IMR-90 (cell line): ENCODE data around the gene BSCL2. TPM values are rescaled to one million over a fixed set of nuclear protein-coding genes. Genes with fewer than 3 reads are reported as not detected.

Source experiments
- ATAC-seq: fragments of 200-7000 bp; cut with Tn5 transposase; 2 replicates; pipeline ENCODE4 v1.9.1; 2020; ENCODE audit warnings: low read depth, mild to moderate bottlenecking, moderate library complexity
- BruUV-seq: library from RNA; stranded (reverse); fragments of 400-500 nt; replicated peaks from 2 replicates; lab custom pipeline; 2021; lab: Mats Ljungman, UMichigan
- CTCF ChIA-PET: fragments of 300-600 bp; formaldehyde crosslinking; extraction: SDS; loops from one replicate; lab custom pipeline; 2021; ENCODE audit warnings: antibody characterized with exemption; lab: Yijun Ruan, JAX
- POLR2A ChIA-PET: fragments of 300-600 bp; sonication (Branson Sonifier 250); formaldehyde crosslinking; loops from one replicate; lab custom pipeline; 2022; ENCODE audit warnings: antibody characterized with exemption; ENCODE audit not compliant: unreplicated experiment; lab: Charles Lee
- DNase-seq: peaks from one replicate; pipeline ENCODE4 v3.0.0; 2013
- H2AFZ ChIP-seq: replicated peaks from 2 replicates; pipeline ENCODE3; 2013; ENCODE audit warnings: low read length, mild to moderate bottlenecking; ENCODE audit not compliant: poor library complexity
- H2AK5ac ChIP-seq: 2 replicates; pipeline ENCODE4 v1.6.1; 2013; ENCODE audit warnings: low read depth, low read length, inconsistent platforms
- H2AK9ac ChIP-seq: replicated peaks from 2 replicates; pipeline ENCODE3; 2013; ENCODE audit warnings: mild to moderate bottlenecking, low read depth, low read length, moderate library complexity; ENCODE audit not compliant: poor library complexity
- H2BK120ac ChIP-seq: 2 replicates; pipeline ENCODE4 v1.6.1; 2013; ENCODE audit warnings: low read depth, low read length, inconsistent platforms
- H2BK15ac ChIP-seq: 3 replicates; pipeline ENCODE4 v1.6.1; 2013; ENCODE audit warnings: low read depth, low read length, inconsistent platforms
- H2BK20ac ChIP-seq: 2 replicates; pipeline ENCODE4 v1.6.1; 2013; ENCODE audit warnings: low read depth, mild to moderate bottlenecking, inconsistent platforms, low read length, moderate library complexity
- H2BK5ac ChIP-seq: 2 replicates; pipeline ENCODE4 v1.6.1; 2013; ENCODE audit warnings: mild to moderate bottlenecking, low read depth, low read length, inconsistent platforms; ENCODE audit not compliant: poor library complexity, severe bottlenecking
- H3K14ac ChIP-seq: replicated peaks from 2 replicates; pipeline ENCODE4 v1.6.1; 2013; ENCODE audit warnings: low read depth, low read length, inconsistent platforms
- H3K18ac ChIP-seq: 2 replicates; pipeline ENCODE4 v1.6.1; 2013; ENCODE audit warnings: low read depth, low read length, control low read depth
- H3K23ac ChIP-seq: 2 replicates; pipeline ENCODE4 v1.6.1; 2013; ENCODE audit warnings: low read depth, low read length, inconsistent platforms
- H3K27ac ChIP-seq: 2 replicates; pipeline ENCODE4 v1.5.1; 2013; ENCODE audit warnings: mild to moderate bottlenecking, control low read depth, low read length; ENCODE audit not compliant: insufficient read depth
- H3K27me3 ChIP-seq: 2 replicates; pipeline ENCODE4 v1.6.1; 2013; ENCODE audit warnings: low read length; ENCODE audit not compliant: control insufficient read depth, insufficient read depth
- H3K36me3 ChIP-seq: 2 replicates; pipeline ENCODE4 v1.6.1; 2013; ENCODE audit warnings: low read length, mixed read lengths; ENCODE audit not compliant: control insufficient read depth, insufficient read depth
- H3K4ac ChIP-seq: 2 replicates; pipeline ENCODE4 v1.6.1; 2013; ENCODE audit warnings: low read depth, low read length, inconsistent platforms
- H3K4me1 ChIP-seq: 2 replicates; pipeline ENCODE4 v1.6.1; 2013; ENCODE audit warnings: low read length, mixed read lengths; ENCODE audit not compliant: control insufficient read depth, insufficient read depth
- H3K4me2 ChIP-seq: 2 replicates; pipeline ENCODE4 v1.6.1; 2013; ENCODE audit warnings: low read depth, mild to moderate bottlenecking, control low read depth, low read length, moderate library complexity
- H3K4me3 ChIP-seq: 2 replicates; pipeline ENCODE4 v1.5.1; 2013; ENCODE audit warnings: low read depth, mild to moderate bottlenecking, control low read depth, low read length, moderate library complexity; ENCODE audit not compliant: insufficient read depth
- H3K56ac ChIP-seq: 2 replicates; pipeline ENCODE4 v1.6.1; 2013; ENCODE audit warnings: low read length, inconsistent platforms; ENCODE audit not compliant: insufficient read depth; ENCODE audit errors: extremely low read depth
- H3K79me1 ChIP-seq, 2 experiments: 2 replicates each; pipeline ENCODE4 v1.6.1; 2013; ENCODE audit warnings: low read length in 2 of 2, inconsistent platforms in 1 of 2, low read depth in 1 of 2
- H3K9ac ChIP-seq: 2 replicates; pipeline ENCODE4 v1.6.1; 2013; ENCODE audit warnings: low read depth, low read length, control low read depth
- H3K9me1 ChIP-seq: 2 replicates; pipeline ENCODE4 v1.6.1; 2013; ENCODE audit warnings: low read length, inconsistent platforms; ENCODE audit not compliant: insufficient read depth
- H3K9me3 ChIP-seq: 2 replicates; pipeline ENCODE4 v1.6.1; 2013; ENCODE audit warnings: low read length; ENCODE audit not compliant: control insufficient read depth, insufficient read depth
- H4K20me1 ChIP-seq: 2 replicates; pipeline ENCODE4 v1.6.1; 2013; ENCODE audit warnings: low read length, inconsistent platforms; ENCODE audit not compliant: insufficient read depth
- H4K5ac ChIP-seq: 2 replicates; pipeline ENCODE4 v1.6.1; 2013; ENCODE audit warnings: mild to moderate bottlenecking, low read depth, low read length, control low read depth
- H4K8ac ChIP-seq, 2 experiments: 2 replicates each; pipeline ENCODE4 v1.6.1; 2013; ENCODE audit warnings: low read depth in 2 of 2, low read length in 2 of 2, control low read depth in 1 of 2, inconsistent platforms in 1 of 2
- H4K91ac ChIP-seq: 2 replicates; pipeline ENCODE4 v1.6.1; 2013; ENCODE audit warnings: low read depth, low read length, inconsistent platforms; ENCODE audit not compliant: insufficient read depth
- CHD1 ChIP-seq: IDR thresholded peaks from 2 replicates; pipeline ENCODE4 v1.6.1; 2012; ENCODE audit warnings: low read depth, low read length, improper control_type of control experiment
- CTCF ChIP-seq: conservative IDR thresholded peaks from 2 replicates; pipeline ENCODE4 v1.5.1; 2012; ENCODE audit warnings: mild to moderate bottlenecking, low read depth, low read length, improper control_type of control experiment
- ELK1 ChIP-seq: fragments of 150-350 bp; IDR thresholded peaks from 2 replicates; pipeline ENCODE4 v1.6.1; 2016; ENCODE audit warnings: low read depth, mild to moderate bottlenecking, low read length, moderate library complexity, borderline replicate concordance
- MAFK ChIP-seq: IDR thresholded peaks from 2 replicates; pipeline ENCODE4 v1.6.1; 2012; ENCODE audit warnings: low read depth, low read length, improper control_type of control experiment
- MXI1 ChIP-seq: IDR thresholded peaks from 2 replicates; pipeline ENCODE4 v1.6.1; 2012; ENCODE audit warnings: low read depth, mild to moderate bottlenecking, low read length, moderate library complexity, borderline replicate concordance
- NFE2L2 ChIP-seq: fragments of 150-350 bp; IDR thresholded peaks from 2 replicates; pipeline ENCODE4 v1.6.1; 2016; ENCODE audit warnings: low read depth, mild to moderate bottlenecking, low read length
- POLR2A ChIP-seq: IDR thresholded peaks from 2 replicates; pipeline ENCODE4 v1.6.1; 2012; ENCODE audit warnings: mild to moderate bottlenecking, low read depth, low read length
- RCOR1 ChIP-seq: IDR thresholded peaks from 2 replicates; pipeline ENCODE4 v1.6.1; 2012; ENCODE audit warnings: mild to moderate bottlenecking, low read length, improper control_type of control experiment; ENCODE audit not compliant: insufficient replicate concordance
- SMC3 ChIP-seq: fragments of 150-350 bp; IDR thresholded peaks from 2 replicates; pipeline ENCODE4 v1.6.1; 2016; ENCODE audit warnings: low read depth, mild to moderate bottlenecking, antibody characterized with exemption, low read length, moderate library complexity
- USF2 ChIP-seq: fragments of 150-350 bp; IDR thresholded peaks from 2 replicates; pipeline ENCODE4 v1.6.1; 2017; ENCODE audit warnings: mild to moderate bottlenecking, antibody characterized with exemption, low read length, low read depth
- WGBS, 2 experiments: methylation state at CpG; one replicate each; pipeline versions ENCODE4 v1.1.5 to v1.1.7; 2013; ENCODE audit warnings: missing lambda C conversion rate in 2 of 2; ENCODE audit not compliant: insufficient read length in 1 of 2; ENCODE audit errors: extremely low coverage in 2 of 2; 5-methylcytosine and 5-hydroxymethylcytosine counted together
- dilution Hi-C: fragments of 300-500 bp; cut with HindIII; formaldehyde crosslinking; loops from one replicate; pipeline ENCODE4 v1.14.3; 2018; ENCODE audit warnings: low sequenced_read_pairs; ENCODE audit not compliant: unreplicated experiment
- in situ Hi-C: fragments of 300-500 bp; cut with MboI; formaldehyde crosslinking; loops from 3 replicates; pipeline ENCODE4 v1.14.3; 2019; ENCODE audit warnings: low sequenced_read_pairs, inconsistent platforms, mixed read lengths
- intact Hi-C: fragments of 100-400 bp; cut with micrococcal nuclease; formaldehyde crosslinking; loops from 2 replicates; pipeline ENCODE4 v1.10.0; 2022
- polyA plus RNA-seq, 3 experiments: library from polyadenylated mRNA; depleted of rRNA; stranded (reverse); fragments of >200 nt; gene quantifications; 2 replicates each; pipeline ENCODE4 v1.2.3, GENCODE V29; 2012; ENCODE audit warnings: low replicate concordance in 1 of 3
- total RNA-seq: library from RNA; depleted of rRNA; stranded (reverse); fragments of >200 nt; gene quantifications from 2 replicates; pipeline ENCODE4 v1.2.3, GENCODE V29; 2012

The BSCL2 gene
- total and polyA plus RNA-seq, 2 of the 4 experiments (the other 2 are of a cell fraction), result 26.2 to 47.1 TPM

GRCh38 chr11:62671608-62672389 lies 35.4 kb downstream of the BSCL2 start, which contains the start of the genes LBHD1 and UQCC3:
LBHD1 (minus strand) TSS chr11:62672267; CDS start chr11:62670031, 2,236 bp downstream.
UQCC3 (plus strand) TSS chr11:62671673; CDS start chr11:62671746, 73 bp downstream.
- peak within 1 kb of the TSS; percentile 98 for H2AFZ ChIP-seq
- peak within 1 kb of the TSS; percentile 95 for H3K9ac ChIP-seq
- peak within 1 kb of the TSS; percentile 97 for H3K14ac ChIP-seq
- peak; percentile 83 for ATAC-seq
- peak within 1 kb of the TSS; percentile 93 for H3K4ac ChIP-seq
- 0 out of 2 replicates have a peak, but pooled peaks cover 3% of the 10 kb centered on the region for H4K20me1 ChIP-seq
- peak within 1 kb of the TSS; percentile 96 for H3K4me2 ChIP-seq
- H3K27ac ChIP-seq, result peak within 1 kb of the TSS; percentile 96
- peak within 1 kb of the TSS; percentile 68 for H2BK5ac ChIP-seq
- peak within 1 kb of the TSS; percentile 97 for H4K5ac ChIP-seq
- H2BK20ac ChIP-seq, result no peak within 1 kb of the TSS
- ChIA-PET POLR2A (interaction anchor here (0.5 to 1.4 kb wide), 6 partner anchors 9 to 1070 kb away, joined by 3 to 17 read pairs (median 4); partner anchors contain the start of genes HNRNPUL2 and INTS5), CTCF (interaction anchor here (0.6 kb wide), 1 partner anchor 130 kb away, joined by 7 read pairs; no protein-coding TSS in a partner anchor)
- H3K23ac ChIP-seq, result peak within 1 kb of the TSS; percentile 98
- H3K79me1 ChIP-seq, result peaks cover 23 to 53% of the 10 kb centered on the region in 2 experiments
- peak; percentile 85 for DNase-seq
- WGBS, 2 experiments, result 1% methylated on average over 37 of the region's 59 CpGs; no CpG with 5 or more reads in 1 of the 2 experiments
- H2BK15ac ChIP-seq, result peak within 1 kb of the TSS; percentile 37; the same call in 1 of the 3 replicates
- peak within 1 kb of the TSS; percentile 76 for H2AK5ac ChIP-seq
- H3K36me3 ChIP-seq, result peaks cover 16% of the 10 kb centered on the region
- peak within 1 kb of the TSS; percentile 93 for H2AK9ac ChIP-seq
- peak within 1 kb of the TSS; percentile 74 for H3K4me3 ChIP-seq
- H4K91ac ChIP-seq, result peak within 1 kb of the TSS; percentile 89
- dilution Hi-C loops (no loop called here), in situ Hi-C loops (no loop called here), intact Hi-C loops (loop anchor here (1.0 kb wide), 1 partner anchor 8 kb away; the partner anchor contains the start of gene UBXN1)
- H3K4me1 ChIP-seq, result peaks cover 4% of the 10 kb centered on the region
- TF ChIP-seq CHD1, result no peak
- no peak for TF ChIP-seq NFE2L2
- peak; percentile 53; the same call in 1 of the 2 replicates for TF ChIP-seq POLR2A
- peak; percentile 51; the same call in 1 of the 2 replicates for TF ChIP-seq MAFK
- no peak for TF ChIP-seq RCOR1
- no peak for TF ChIP-seq USF2
- no peak for TF ChIP-seq CTCF
- TF ChIP-seq SMC3, result no peak
- TF ChIP-seq ELK1, result no peak
- no peak; the same call in 1 of the 2 replicates for TF ChIP-seq MXI1
- peak within 1 kb of the TSS; percentile 91 to 98 for H4K8ac ChIP-seq
- H3K9me1 ChIP-seq, result peaks cover 3% of the 10 kb centered on the region; the same call in 1 of the 2 replicates
- BruUV-seq, result no TSS peak
- no peaks in the 10 kb centered on the region for H3K27me3 ChIP-seq
- H3K9me3 ChIP-seq, result no peaks in the 10 kb centered on the region
- H2BK120ac ChIP-seq, result peak within 1 kb of the TSS; percentile 59
- peak within 1 kb of the TSS; percentile 66 for H3K18ac ChIP-seq
- peak within 1 kb of the TSS; percentile 92 for H3K56ac ChIP-seq
